Hindlimb muscle (tissue), 1 donor: Measurements from ENCODE around the gene OR13J1. TPM values are rescaled to one million over a fixed set of nuclear protein-coding genes. Genes with fewer than 3 reads are reported as not detected.
"Not testable (repeated sequence)": the region's sequence is repeated elsewhere in the genome, so short reads cannot be mapped to it uniquely, and the experiment has no call there.

Experiments used
- DNase-seq: peaks from one replicate; pipeline ENCODE4 v3.0.0-alpha.2; 2013
- polyA plus RNA-seq: library from polyadenylated mRNA; unstranded; fragments of 120-200 nt; gene quantifications from one replicate; pipeline ENCODE4 v1.2.1, GENCODE V29; 2013; ENCODE audit not compliant: insufficient read length

Gene OR13J1
- polyA plus RNA-seq, 1 donor = not detected

DNA sequence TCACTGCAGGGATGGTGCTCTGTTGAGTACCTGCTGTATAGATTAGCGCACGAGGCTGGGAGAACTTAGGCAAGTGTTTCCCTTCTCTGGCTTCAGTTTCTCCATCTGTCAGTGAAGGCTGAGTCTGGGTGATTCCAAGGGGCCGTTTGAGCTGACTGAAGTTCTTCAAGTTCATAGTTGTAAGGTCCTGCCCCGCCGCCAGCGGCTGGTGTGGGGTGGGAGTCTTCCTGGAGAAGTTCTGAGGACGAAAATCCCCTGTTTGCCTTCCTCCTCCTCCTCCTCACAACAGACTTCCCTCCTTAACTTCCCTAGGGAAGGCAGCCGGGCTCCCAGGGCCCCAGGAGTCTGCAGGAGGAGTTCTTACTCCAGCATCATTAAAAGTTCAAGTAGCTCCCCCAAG is 34.1 kb upstream of the OR13J1 start:
- DNase-seq = no peak

DNA sequence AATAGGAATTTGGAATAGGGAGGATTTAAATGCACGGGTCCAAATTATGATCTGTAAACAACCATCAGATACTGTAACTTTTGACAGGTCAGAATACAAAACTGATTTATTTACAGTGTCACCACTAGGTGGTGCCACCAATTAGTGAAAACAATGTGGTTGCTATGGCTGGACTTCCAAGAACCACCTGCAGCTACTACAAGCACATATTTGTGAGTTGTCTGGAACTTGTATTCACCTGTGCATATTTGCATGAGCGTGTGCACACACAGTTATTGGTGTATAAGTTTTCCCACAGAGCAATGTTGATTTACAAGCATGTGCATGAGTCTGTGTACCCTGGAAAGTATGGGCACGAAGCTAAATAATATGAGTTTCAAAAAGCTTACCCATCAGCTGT is 32.8 kb upstream of the OR13J1 start:
- DNase-seq = no peak

DNA sequence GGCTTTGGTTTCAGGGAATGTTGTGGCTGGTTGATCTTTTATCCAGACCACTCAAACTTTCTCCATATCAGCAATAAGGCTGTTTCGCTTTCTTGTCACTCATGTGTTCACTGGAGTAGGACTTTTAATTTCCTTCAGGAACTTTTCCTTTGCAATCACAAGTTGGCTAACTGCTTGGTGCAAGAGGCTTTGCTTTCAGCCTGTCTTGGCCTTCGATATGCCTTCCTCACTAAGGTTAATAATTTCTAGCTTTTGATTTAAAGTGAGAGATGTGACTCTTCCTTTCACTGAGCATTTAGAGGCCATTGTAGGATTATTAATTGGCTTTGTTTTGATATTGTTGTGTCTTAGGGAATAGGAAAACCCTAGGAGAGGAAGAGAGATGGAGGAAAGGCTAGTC is 28.8 kb upstream of the OR13J1 start:
- no peak for DNase-seq

DNA sequence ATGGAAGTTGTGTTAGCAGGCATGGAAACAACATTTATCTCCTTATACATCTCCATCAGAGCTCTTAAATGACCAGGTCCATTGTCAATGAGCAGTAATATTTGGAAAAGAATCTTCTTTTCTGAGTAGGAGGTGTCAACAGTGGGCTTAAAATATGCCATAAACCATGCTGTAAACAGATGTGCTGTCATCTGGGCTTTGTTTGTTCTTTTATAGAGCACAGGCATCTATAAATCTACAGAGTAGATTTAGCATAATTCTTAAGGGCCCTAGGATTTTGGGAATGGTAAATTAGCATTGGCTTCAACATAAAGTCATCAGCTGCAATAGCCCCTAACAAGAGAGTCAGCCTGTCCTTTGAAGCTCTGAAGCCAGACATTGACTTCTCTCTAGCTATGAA is 28.1 kb upstream of the OR13J1 start:
- no peak for DNase-seq

DNA sequence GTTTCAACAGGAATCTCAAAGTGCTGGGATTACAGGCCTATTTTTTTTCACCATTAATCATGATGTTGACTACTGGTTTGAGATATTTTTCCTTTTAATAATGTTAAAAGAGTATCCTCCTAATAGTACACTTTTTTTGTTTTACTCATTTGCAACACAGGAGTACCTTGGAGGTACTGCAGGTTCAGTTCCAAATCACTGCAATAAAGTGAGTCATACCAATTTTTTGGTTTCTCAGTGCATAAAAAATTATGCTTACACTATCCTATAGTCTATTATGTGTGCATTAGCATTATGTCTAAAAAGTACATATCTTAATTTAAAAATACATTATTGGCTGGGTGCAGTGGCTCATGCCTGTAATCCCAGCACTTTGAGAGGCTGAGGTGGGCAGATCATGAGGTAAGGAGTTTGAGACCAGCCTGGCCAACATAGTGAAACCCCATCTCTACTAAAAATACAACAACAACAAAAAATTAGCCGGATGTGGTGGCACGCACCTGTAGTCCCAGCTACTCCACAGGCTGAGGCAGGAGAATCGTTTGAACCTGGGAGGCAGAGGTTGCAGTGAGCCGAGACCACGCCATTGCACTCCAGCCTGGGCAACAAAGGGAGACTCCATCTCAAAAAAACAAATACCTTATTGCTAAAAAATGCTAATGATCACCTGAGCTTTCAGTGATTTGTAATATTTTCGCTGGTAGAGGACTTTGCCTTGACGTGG is 27.3 kb upstream of the OR13J1 start:
- DNase-seq = not testable (repeated sequence)

DNA sequence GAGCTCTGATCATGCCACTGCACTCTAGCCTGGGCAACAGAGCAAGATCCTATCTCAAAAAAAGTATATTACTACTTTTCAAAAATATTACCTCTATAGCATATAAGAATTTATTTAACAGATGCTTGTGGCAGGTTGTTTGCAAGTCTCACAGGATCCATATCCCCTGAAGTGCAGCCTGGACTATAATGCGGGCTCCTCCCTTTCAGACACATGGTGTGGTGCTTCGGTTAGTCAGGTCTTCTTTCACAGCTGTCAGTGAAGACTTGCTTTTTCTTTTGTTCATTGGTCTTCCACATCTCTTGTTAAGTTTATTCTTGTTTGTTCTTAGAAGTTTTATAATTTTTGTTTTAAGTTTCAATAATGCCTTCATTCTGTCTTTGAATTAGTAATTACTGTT is 26.4 kb upstream of the OR13J1 start:
- no peak for DNase-seq

DNA sequence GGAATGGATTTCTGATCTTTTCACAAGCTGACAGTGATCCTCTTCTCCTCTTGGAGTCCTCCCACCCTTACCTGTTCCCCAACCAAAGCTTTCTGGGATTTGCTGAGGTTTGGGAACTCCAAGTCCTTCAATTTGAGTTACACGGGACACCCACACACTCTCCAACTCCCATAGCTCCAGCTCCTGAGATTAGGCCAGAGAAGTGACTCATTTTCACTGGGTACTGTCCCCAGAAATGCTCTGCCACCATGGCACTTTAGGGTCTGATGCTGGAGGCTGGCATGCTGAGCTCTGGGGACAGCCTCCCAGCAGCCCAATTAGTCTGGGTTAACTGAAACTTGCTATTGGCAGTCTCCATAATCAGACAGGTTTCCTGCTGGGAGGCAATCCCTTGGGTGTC is 21.9 kb upstream of the OR13J1 start:
- DNase-seq = no peak

DNA sequence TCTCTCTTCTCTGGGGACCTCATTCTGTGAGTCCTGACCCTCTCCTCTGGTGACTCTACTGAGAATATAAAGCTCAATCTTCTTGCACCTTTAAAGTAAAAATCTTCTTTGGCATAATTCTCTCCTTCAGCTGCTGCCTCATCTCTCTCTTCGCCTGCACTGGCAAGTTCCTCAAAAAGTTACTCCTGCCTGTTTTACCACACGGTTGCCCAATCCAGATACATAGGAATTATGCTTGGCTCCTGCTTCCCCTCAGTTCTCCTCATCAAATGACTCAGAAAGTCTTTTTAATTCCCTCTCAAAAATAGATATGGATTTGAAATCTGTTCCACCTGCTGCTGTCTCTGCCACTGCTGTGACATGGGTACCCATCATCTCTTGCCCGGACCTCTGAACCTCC is 21.4 kb upstream of the OR13J1 start:
- DNase-seq = no peak

DNA sequence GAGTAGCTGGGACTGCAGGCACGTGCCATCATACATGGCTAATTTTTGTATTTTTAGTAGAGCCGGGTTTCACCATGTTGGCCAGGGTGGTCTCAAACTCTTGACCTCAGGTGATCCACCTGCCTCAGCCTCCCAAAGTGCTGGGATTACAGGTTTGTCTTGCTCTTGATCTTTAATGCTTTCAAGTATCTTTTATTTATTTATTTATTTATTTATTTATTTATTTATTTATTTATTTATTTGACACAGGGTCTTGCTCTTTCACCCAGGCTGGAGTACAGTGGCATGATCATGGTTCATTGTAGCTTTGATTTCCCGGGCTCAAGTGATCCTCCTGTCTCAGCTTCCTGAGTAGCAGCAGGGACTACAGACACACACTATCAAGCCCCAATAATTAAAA is 14.7 kb upstream of the OR13J1 start:
- DNase-seq = not testable (repeated sequence)

DNA sequence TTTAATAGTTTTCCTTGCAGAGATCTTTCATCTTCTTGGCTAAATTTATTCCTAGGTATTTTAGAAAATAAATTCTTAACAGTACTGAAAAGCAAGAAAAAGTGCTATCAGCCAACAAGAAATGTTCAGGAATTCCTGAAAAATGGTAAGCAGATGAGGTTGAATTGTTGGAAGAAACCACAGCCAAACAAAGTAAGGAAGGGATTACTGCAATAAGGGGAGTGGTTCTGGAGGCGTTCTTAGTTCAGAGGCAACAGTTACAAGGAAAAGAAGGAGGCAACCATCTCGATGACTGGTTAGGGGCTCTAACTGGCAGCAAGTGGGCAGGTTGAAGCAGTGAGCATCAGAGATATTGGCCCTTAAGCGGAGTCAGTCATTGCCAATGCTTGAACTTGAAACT is 12.8 kb upstream of the OR13J1 start:
- DNase-seq = no peak

DNA sequence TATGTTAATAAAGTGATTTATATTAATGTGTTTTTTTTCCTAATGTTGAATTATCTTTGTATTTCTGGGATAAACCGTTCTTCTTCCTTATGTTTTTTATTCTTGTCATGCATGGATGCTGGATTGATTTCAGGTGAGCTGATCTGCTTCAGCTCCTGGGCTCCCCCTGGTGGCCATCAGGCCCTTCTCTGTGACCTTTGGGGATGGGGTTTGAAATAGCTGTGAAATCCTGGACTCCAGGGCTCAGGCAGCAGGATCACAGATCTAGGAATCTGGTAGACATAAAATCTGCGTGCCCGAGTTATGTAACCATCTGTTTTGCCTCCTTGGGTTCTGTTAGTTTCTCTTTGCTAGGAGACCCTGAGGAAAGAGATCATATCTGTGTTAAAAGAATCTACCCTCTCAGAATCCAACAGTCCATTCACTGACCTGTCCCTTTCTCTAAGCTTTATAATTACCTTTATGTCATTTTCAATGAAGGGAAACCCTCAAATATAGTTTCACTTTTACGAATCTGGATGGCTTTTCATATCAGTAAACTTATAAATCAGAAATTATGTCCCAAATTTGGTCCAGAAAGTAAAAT is 12.2 kb upstream of the OR13J1 start:
- DNase-seq = peak; percentile 87

DNA sequence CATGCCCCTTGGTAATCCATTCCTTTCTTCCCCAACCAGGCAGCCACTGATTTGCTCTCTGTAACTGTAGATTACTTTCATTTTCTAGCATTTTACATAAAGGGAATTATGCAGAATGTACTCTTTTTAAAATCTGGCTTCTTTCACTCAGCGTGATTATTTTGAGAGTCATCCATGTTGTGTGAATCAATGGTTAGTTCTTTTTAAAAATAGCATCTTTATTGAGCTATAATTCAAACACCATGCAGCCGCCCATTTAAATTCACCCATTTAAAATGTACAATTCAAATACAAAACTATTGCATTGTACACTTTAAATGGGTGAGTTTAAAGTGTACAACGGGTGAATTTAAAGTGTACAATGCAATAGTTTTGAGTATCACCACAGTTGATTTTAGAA is 2.3 kb upstream of the OR13J1 start:
- no peak for DNase-seq

DNA sequence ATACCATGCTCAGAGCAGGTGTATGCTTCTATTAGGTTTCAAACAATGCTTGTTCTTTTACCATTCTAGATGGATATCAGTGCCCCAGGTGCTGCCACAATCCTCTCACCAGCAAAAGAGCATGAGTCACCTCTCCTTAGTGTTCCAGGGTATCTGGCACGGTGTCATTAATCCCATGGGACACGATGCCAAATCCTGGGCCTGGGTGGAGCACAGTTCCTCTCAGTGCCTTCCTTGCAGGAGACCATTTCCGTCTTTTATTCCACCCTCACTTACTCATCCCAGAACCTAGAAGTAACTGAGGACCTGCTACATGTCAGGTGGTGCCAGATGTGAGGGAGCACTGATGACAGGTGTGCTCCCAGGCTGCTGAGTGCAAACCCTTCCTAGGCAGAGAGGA is 1.3 kb upstream of the OR13J1 start:
- DNase-seq = no peak

DNA sequence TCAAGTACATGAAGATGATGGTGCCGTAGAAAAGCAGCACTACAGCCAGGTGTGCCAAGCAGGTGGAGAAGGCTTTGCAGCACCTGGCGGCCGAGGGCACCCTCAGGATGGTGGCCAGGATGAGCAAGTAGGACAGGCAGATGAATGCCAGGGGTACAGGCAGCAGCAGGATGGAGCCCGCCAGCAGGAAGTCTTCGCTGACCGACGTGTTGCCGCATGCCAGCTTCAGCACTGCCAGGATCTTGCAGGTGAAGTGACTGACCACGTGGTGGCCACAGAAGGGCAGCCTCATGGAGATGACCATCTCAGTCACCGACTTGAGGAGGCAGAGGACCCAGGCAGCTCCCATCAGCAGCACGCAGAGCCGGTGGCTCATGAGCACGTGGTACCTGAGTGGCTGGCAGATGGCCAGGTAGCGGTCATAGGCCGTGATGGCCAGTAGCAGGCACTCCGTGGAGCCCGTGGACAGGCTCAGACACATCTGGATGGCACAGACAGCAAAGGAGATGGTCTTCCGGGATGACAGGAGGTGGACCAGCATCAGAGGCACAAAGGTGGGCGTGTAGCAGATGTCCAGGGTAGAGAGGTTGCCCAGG is 482 bp downstream of the OR13J1 start:
- no peak for DNase-seq

DNA sequence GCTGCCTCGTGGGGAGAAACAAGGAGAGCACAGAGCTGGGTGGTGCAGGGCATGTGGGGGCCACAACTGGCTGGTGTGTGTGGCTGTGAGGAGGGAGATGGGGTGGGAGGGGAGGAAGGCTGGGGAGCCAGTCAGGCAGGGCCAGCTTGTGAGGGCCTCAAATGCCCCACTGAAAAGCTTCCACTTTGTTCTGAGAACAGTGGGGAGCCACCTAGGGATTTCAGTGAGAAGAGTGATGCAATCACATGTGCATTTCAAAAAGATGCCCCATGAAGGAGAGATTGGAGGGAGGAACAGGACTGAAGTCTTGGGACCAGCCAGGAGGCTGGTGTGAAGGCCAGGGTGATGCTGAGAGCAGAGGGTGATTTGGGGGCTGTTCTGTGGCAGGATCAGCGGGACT is 1.3 kb downstream of the OR13J1 start:
- DNase-seq = no peak

DNA sequence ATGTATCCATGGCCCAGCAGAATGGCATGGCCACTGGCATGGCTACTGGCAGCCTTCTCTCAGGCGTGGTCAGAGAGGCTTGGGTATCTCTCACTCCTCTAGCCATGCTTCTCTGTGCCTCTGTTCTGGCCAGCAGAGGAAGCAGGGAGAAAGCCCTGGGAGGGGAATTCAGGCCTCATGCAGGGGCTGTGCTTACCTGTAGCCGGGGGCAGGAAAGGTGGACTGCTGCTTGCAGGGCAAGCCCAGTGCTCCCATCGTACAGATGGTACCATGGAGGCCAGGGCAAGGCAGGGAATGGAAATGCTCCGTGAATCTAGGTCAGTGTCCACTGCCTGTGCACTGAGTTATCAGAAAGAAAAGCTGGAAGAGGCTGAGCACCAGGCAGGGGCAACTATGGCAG is 2.7 kb downstream of the OR13J1 start:
- no peak for DNase-seq

DNA sequence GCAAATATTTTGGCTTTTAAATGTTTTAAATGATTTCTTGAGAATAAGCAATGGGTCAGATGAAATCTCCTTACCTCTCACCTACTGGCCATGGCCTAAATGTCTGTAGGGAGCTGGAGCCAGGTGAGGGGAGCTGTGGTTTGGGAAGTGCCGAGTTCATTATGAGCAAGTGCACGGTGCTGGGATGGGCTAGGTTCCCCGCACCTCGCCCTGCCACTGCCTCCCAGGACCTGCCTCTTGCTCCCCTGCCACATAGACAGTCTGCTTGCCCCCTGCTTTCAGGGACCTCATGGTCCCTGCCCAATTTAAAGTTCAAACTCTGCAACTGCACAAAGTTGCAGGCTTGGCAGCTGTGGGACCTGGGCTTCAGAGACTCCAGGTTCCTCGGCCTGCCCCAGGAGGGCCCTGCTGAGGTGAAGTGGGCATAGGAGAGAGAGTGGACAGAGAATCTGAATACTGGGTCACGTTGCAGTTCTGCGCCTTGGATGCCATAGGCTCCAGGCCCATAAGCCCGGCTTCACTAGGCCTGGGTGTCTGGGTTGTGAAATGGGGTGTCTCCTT is 5.4 kb downstream of the OR13J1 start:
- no peak for DNase-seq

DNA sequence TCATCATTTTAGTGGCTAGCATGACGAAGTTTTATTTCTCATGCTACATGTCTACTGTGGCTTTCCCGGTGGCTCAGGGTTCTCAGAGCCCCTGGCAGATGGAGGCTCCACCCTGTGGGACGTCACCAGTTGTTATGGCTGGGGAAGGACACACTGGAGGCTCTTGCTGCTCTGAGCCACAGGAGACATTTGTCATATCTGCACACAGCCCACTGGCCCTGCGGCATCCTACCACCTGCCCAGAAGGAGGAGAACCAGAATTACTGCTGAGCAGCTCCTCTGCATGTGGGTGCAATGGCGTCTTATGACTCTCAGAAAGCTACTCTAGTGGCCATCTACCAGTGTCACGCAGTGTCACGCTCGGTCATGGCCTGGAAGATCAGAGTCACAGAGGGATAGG is 6.6 kb downstream of the OR13J1 start:
- no peak for DNase-seq

DNA sequence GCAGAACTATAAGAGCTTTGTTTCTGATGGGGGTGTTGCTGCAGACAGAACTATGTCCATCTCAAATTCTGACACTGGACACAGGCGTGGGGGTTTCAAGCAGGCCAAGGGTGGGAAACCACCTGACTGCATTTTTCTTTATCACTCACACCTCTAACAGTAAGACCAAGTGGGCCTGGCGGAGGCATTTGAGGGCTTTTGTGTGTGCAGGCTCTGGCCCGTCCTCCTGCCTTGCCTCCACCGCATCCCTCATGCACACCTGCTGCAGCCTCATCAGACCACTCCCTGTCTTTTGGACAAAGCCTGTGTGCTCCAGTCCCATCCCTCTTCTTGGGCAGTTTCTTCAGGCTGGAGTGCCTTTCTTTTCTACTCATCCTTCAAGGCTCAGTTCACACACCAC is 7.9 kb downstream of the OR13J1 start:
- no peak for DNase-seq

DNA sequence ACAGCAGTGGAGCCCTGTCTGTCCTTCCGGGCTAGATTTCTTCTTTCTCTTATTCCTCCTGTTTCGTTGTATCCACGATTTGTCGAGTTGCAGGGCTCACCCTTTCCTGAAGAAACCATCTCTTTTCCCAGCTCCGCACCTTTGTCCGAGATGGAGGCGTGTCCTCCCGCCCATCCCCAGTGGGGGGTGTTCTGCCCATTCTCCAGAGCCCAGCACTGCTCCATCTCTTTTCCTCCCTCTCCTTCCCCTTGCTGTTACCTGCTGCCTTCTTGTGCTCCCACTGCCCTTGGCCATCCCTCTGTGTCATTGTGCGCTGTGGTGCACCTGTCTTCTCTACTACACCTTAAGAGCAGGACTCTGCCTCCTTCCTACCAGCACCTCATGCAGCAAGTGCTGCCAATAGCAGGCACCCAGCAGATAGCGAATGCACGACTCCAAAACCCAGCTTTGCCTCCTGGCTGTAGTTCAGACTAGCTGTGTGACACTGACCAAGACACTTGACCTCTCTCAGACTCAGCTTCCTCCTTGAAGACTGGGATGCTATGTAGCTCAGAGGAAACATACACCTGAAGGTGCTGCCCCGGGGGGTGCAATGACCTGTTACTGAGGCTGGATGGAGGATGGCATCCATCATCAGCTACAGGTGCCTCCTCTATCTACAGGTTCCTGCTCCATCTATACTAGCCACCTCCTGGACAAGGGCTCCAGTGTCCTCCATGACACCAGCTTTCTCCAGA is 8.9 kb downstream of the OR13J1 start:
- DNase-seq = no peak

DNA sequence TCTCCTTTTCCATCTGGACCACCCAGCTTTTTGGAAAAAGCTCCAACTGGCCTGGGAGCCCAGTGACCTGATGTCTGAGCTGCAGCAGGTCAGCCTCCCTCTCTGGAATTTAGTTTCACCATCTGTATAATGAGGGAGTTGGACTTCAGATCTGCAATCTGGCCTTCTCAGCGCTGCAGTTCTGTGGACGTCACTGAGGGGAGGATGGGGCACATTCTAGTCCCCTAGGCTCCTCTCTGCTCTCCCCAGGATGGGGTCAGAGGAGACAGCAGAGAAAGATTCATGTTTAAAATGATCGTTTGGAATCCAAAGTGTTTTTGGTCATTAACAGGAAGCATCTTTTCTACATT is 10.2 kb downstream of the OR13J1 start:
- no peak for DNase-seq

DNA sequence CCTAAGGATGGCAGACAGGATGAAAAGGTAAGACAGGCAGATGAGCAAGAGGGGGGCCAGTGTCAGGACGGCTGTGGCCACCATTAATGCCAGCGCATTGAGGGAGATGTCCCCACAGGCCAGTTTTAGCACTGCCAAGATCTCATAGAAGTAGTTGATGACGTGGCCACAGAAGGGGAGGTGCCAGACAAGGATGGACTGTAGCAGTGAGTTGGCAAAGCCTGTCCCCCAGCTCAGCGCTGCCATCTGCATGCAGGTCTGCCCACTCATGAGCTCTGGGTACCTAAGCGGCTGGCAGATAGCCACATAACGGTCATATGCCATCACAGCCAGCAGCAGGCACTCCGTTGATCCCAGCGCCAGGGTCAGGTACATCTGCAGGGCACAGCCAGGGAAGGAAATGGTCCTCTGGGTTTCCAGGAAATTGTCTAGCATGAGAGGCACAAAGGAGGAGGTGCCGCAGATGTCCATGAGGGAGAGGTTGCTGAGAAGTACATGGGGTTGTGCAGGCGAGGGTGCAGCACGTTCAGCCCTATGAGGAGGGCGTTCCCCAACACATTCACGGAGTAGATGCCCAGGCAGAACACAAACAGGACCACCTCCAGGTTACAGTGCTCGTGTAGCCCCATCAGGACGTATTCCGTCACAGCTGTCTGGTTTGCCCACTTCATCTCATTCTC is 10.8 kb downstream of the OR13J1 start:
- no peak for DNase-seq

DNA sequence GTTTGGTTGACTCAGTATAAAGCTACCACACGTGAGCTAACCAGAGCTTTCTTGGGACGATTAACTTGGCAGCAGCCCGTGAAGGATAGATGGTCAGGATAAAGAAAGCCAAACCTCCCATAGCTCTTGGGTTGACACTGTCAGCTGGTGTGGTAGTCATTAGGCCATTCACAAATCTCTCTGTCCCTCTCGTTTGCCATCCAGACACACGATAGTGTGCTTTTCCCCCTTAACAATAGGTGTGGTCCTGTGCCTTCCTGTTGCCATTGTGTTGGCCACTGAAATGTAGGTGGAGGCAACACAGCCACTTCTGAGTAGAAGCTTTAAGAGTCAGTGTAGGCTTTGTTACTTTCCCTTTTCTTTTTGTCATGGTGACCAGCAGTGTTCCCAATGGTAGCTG is 11.7 kb downstream of the OR13J1 start:
- DNase-seq = no peak
